HEK293 (cell line): ENCODE measurements around the gene SH3GLB2.

Experiments used
- REST ChIP-seq: fragments of 450-650 bp; formaldehyde crosslinking; IDR thresholded peaks from 2 replicates; pipeline ENCODE4 v1.5.1; 2016; ENCODE audit warnings: missing biosample characterization, missing genetic modification characterization
- ZBTB26 ChIP-seq: fragments of 450-650 bp; formaldehyde crosslinking; optimal IDR thresholded peaks from 2 replicates; pipeline ENCODE3; 2016; ENCODE audit warnings: missing biosample characterization, mild to moderate bottlenecking, missing genetic modification characterization
- ZNF549 ChIP-seq: fragments of 450-650 bp; IDR thresholded peaks from 2 replicates; pipeline ENCODE4 v1.5.1; 2018; ENCODE audit warnings: missing biosample characterization, missing genetic modification characterization, mild to moderate bottlenecking, inconsistent platforms, moderate library complexity
- ZNF792 ChIP-seq: fragments of 450-650 bp; formaldehyde crosslinking; IDR thresholded peaks from 2 replicates; pipeline ENCODE4 v1.5.1; 2016; ENCODE audit warnings: missing biosample characterization, missing genetic modification characterization
- TF ChIP-seq, protein P1 (sequence below): fragments of 450-650 bp; formaldehyde crosslinking; IDR thresholded peaks from 2 replicates; pipeline ENCODE4 v1.5.1; 2016; ENCODE audit warnings: missing biosample characterization, missing genetic modification characterization
- TF ChIP-seq, protein P2 (sequence below): fragments of 450-650 bp; formaldehyde crosslinking; IDR thresholded peaks from 2 replicates; pipeline ENCODE4 v1.5.1; 2017; ENCODE audit warnings: missing biosample characterization, missing genetic modification characterization

- TF ChIP-seq, protein P1, sequence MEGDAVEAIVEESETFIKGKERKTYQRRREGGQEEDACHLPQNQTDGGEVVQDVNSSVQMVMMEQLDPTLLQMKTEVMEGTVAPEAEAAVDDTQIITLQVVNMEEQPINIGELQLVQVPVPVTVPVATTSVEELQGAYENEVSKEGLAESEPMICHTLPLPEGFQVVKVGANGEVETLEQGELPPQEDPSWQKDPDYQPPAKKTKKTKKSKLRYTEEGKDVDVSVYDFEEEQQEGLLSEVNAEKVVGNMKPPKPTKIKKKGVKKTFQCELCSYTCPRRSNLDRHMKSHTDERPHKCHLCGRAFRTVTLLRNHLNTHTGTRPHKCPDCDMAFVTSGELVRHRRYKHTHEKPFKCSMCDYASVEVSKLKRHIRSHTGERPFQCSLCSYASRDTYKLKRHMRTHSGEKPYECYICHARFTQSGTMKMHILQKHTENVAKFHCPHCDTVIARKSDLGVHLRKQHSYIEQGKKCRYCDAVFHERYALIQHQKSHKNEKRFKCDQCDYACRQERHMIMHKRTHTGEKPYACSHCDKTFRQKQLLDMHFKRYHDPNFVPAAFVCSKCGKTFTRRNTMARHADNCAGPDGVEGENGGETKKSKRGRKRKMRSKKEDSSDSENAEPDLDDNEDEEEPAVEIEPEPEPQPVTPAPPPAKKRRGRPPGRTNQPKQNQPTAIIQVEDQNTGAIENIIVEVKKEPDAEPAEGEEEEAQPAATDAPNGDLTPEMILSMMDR (tag by site-specific recombination): no peak
- TF ChIP-seq, protein P2, sequence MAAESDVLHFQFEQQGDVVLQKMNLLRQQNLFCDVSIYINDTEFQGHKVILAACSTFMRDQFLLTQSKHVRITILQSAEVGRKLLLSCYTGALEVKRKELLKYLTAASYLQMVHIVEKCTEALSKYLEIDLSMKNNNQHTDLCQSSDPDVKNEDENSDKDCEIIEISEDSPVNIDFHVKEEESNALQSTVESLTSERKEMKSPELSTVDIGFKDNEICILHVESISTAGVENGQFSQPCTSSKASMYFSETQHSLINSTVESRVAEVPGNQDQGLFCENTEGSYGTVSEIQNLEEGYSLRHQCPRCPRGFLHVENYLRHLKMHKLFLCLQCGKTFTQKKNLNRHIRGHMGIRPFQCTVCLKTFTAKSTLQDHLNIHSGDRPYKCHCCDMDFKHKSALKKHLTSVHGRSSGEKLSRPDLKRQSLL (tag by site-specific recombination): no peak
- no peak for TF ChIP-seq REST (tag by site-specific recombination)
- no peak for TF ChIP-seq ZBTB26 (tag by site-specific recombination)
- no peak for TF ChIP-seq ZNF549 (tag by site-specific recombination)
- no peak for TF ChIP-seq ZNF792 (tag by site-specific recombination)
These were observed 9.6 kb upstream of the SH3GLB2 start for GRCh38 chr9:129037767-129038098.
